Lung (tissue), 12 donors: Measurements from ENCODE around the gene GPC5. TPM values are rescaled to one million over a fixed set of nuclear protein-coding genes. Genes with fewer than 3 reads are reported as not detected.

Experiments used
- ATAC-seq: fragments of 200-7000 bp; cut with Tn5 transposase; one replicate; pipeline ENCODE4 v1.9.1; 2020; ENCODE audit warnings: moderate number of reproducible peaks; ENCODE audit not compliant: insufficient read depth, low FRiP score
- DNase-seq, 3 donors: peaks; one replicate each; pipeline ENCODE4 v3.0.0-alpha.2; 2013 to 2017
- H3K27ac ChIP-seq, 2 donors: one replicate each; pipeline ENCODE4 v1.5.1; 2013; ENCODE audit warnings: mild to moderate bottlenecking in 2 of 2, moderate library complexity in 2 of 2, control low read depth in 1 of 2, inconsistent platforms in 1 of 2, low read depth in 1 of 2, low read length in 1 of 2
- H3K27me3 ChIP-seq, 3 donors: one replicate each; pipeline ENCODE4 v1.5.1; 2013; ENCODE audit warnings: low read length in 2 of 3; ENCODE audit not compliant: control insufficient read depth in 3 of 3, insufficient read depth in 3 of 3
- H3K36me3 ChIP-seq, 4 donors: one replicate each; pipeline ENCODE4 v1.5.1; 2013; ENCODE audit warnings: low read length in 4 of 4, mild to moderate bottlenecking in 1 of 4, moderate library complexity in 1 of 4; ENCODE audit not compliant: control insufficient read depth in 4 of 4, insufficient read depth in 4 of 4
- H3K4me1 ChIP-seq, 5 donors: one replicate each; pipeline ENCODE4 v1.5.1; 2013; ENCODE audit warnings: low read length in 5 of 5, mild to moderate bottlenecking in 2 of 5, moderate library complexity in 1 of 5; ENCODE audit not compliant: control insufficient read depth in 5 of 5, insufficient read depth in 5 of 5
- H3K4me3 ChIP-seq: one replicate; pipeline ENCODE4 v1.5.1; 2013; ENCODE audit warnings: mild to moderate bottlenecking, control low read depth, moderate library complexity
- H3K9ac ChIP-seq, 2 donors: one replicate each; pipeline ENCODE4 v1.5.1; 2013; ENCODE audit warnings: low read length in 2 of 2, control low read depth in 1 of 2; ENCODE audit not compliant: insufficient read depth in 1 of 2
- H3K9me3 ChIP-seq, 4 donors: one replicate each; pipeline ENCODE4 v1.5.1; 2013; ENCODE audit warnings: low read length in 3 of 4, mild to moderate bottlenecking in 1 of 4, moderate library complexity in 1 of 4; ENCODE audit not compliant: control insufficient read depth in 4 of 4, insufficient read depth in 3 of 4
- CTCF ChIP-seq: IDR thresholded peaks from 2 replicates; pipeline ENCODE4 v1.5.1; 2012; ENCODE audit warnings: mild to moderate bottlenecking; ENCODE audit errors: control extremely low read depth, extremely low read depth
- WGBS, 2 donors: extraction: QIAGEN DNeasy Blood & Tissue Kit; methylation state at CpG; one replicate each; pipeline ENCODE4 v1.1.7; 2013; 5-methylcytosine and 5-hydroxymethylcytosine counted together
- polyA plus RNA-seq, 2 donors: library from polyadenylated mRNA; stranded (reverse); fragments of 200-250 nt; gene quantifications; one replicate each; pipeline ENCODE4 v1.2.1, GENCODE V29; 2013
- total RNA-seq, 2 donors: library from RNA; depleted of rRNA in 1 of 2; stranded (reverse); fragments of >200 nt in 1 of 2; gene quantifications; one replicate each; pipeline ENCODE4 v1.2.1, GENCODE V29; 2014 to 2021
- donor health status: control.
- donor health status: control.
- donor health status: Bipolar disorder and iron deficiency.
- donor health status: healthy.
- donor health status: DM: yes; HTN: yes; CAD: no.

GPC5 gene
- total and polyA plus RNA-seq, 4 donors = 0.55 to 37.3 (median 4.4) TPM

- Histone ChIP-seq H3K27me3 (no peaks in the 10 kb centered on the region), H3K36me3 (no peaks in the 10 kb centered on the region), H3K9me3 (no peaks in the 10 kb centered on the region), H3K9ac (no peak overlapping the region), H3K27ac (no peak overlapping the region), H3K4me3 (no peak overlapping the region), H3K4me1 (no peaks in the 10 kb centered on the region)
- 0% methylated on average over 1 of the region's 1 CpG for WGBS, 2 donors
- ATAC-seq (no peak), DNase-seq (no peak)
- TF ChIP-seq CTCF = no peak
Observed at GRCh38 chr13:91904005-91904404, 505.6 kb downstream of the GPC5 start.

- no peaks in the 10 kb centered on the region for H3K36me3 ChIP-seq
- 50 to 55% methylated on average over 1 of the region's 1 CpG for WGBS, 2 donors
- no peaks in the 10 kb centered on the region for H3K4me1 ChIP-seq
- H3K27me3 ChIP-seq = no peaks in the 10 kb centered on the region
- H3K9ac ChIP-seq = no peak overlapping the region
- H3K27ac ChIP-seq = no peak overlapping the region
- H3K9me3 ChIP-seq = no peaks in the 10 kb centered on the region
- H3K4me3 ChIP-seq = no peak overlapping the region
- DNase-seq = no peak
- no peak for ATAC-seq
- no peak for TF ChIP-seq CTCF
Observed at GRCh38 chr13:91904597-91904996, 506.2 kb downstream of the GPC5 start.

GRCh38 chr13:91907398-91907797, 509.0 kb downstream of the GPC5 start:
- H3K9me3 ChIP-seq = no peaks in the 10 kb centered on the region
- H3K27me3 ChIP-seq = no peaks in the 10 kb centered on the region
- WGBS, 2 donors = 87 to 92% methylated on average over 1 of the region's 1 CpG
- H3K27ac ChIP-seq = no peak overlapping the region
- no peak for ATAC-seq
- H3K9ac ChIP-seq = no peak overlapping the region
- no peaks in the 10 kb centered on the region for H3K4me1 ChIP-seq
- H3K4me3 ChIP-seq = no peak overlapping the region
- H3K36me3 ChIP-seq = no peaks in the 10 kb centered on the region
- DNase-seq = no peak
- no peak for TF ChIP-seq CTCF

- Histone ChIP-seq H3K4me1 (no peaks in the 10 kb centered on the region), H3K27ac (no peak overlapping the region), H3K9me3 (no peaks in the 10 kb centered on the region), H3K27me3 (no peaks in the 10 kb centered on the region), H3K36me3 (no peaks in the 10 kb centered on the region), H3K9ac (no peak overlapping the region), H3K4me3 (no peak overlapping the region)
- TF ChIP-seq CTCF = no peak
- DNase-seq (no peak), ATAC-seq (no peak)
- 79 to 81% methylated on average over 2 of the region's 2 CpGs for WGBS, 2 donors
Observed at GRCh38 chr13:91909617-91910016, 511.2 kb downstream of the GPC5 start.
